ENCODE data around the gene TMEM204.

DNA sequence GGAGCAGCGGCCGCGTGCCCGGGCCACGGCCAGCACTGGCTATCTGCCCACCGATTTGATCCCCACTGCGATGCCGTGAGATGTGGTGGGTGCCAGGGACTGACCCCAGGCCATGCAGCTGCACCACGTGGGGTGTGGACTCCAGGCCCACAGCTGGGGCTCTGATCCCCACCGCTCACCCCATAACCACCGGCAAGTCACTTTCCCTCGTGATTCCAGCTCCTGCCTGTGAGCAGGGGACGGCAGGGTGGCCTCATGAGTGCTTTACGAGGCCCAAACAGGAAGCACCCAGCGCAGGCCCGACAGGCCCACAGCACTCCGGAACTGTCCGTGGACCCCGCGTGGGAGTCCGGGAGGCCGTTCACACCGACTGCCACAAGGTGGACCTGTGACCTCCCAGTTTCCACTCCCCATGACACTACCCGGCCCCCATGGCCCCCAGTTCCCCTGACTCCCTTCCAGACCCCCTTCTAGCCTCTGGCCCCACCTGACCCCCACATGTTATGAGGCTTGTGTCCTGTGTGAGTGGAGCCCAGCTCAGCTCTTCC, 45.3 kb upstream of the TMEM204 start:
- TF ChIP-seq, protein P1, sequence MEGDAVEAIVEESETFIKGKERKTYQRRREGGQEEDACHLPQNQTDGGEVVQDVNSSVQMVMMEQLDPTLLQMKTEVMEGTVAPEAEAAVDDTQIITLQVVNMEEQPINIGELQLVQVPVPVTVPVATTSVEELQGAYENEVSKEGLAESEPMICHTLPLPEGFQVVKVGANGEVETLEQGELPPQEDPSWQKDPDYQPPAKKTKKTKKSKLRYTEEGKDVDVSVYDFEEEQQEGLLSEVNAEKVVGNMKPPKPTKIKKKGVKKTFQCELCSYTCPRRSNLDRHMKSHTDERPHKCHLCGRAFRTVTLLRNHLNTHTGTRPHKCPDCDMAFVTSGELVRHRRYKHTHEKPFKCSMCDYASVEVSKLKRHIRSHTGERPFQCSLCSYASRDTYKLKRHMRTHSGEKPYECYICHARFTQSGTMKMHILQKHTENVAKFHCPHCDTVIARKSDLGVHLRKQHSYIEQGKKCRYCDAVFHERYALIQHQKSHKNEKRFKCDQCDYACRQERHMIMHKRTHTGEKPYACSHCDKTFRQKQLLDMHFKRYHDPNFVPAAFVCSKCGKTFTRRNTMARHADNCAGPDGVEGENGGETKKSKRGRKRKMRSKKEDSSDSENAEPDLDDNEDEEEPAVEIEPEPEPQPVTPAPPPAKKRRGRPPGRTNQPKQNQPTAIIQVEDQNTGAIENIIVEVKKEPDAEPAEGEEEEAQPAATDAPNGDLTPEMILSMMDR (IDR thresholded peaks at IDR 0.05): no peak
- TF ChIP-seq EP300 (IDR thresholded peaks at IDR 0.05) (no peak), POLR2A (IDR thresholded peaks at IDR 0.05; ENCODE audit: low read depth) (no peak), POLR2AphosphoS5 (IDR thresholded peaks at IDR 0.05) (no peak)
